Neural progenitor cell (in vitro differentiated cells): ENCODE data around the gene TBRG4. TPM values are rescaled to one million over a fixed set of nuclear protein-coding genes. Genes with fewer than 3 reads are reported as not detected.
"Not testable (repeated sequence)": the region's sequence is repeated elsewhere in the genome, so short reads cannot be mapped to it uniquely, and the experiment has no call there.

Experiments used
- DNase-seq: peaks from one replicate; pipeline ENCODE4 v3.0.0-alpha.2; 2016; ENCODE audit warnings: low spot score
- H2AFZ ChIP-seq: fragments of 200-600 bp; sonication (generic); replicated peaks from 2 replicates; pipeline ENCODE4 v1.6.1; 2016; ENCODE audit warnings: antibody characterized with exemption
- H3F3A ChIP-seq: fragments of 200-600 bp; sonication (generic); 2 replicates; pipeline ENCODE4 v1.6.1; 2016; ENCODE audit warnings: antibody characterized with exemption, low read depth
- H3K27ac ChIP-seq: fragments of 200-600 bp; sonication (generic); 2 replicates; pipeline ENCODE4 v1.5.1; 2016; ENCODE audit warnings: mild to moderate bottlenecking
- H3K27me3 ChIP-seq: fragments of 200-600 bp; sonication (generic); 2 replicates; pipeline ENCODE4 v1.6.1; 2016; ENCODE audit warnings: mild to moderate bottlenecking, moderate library complexity
- H3K36me3 ChIP-seq: fragments of 200-600 bp; sonication (generic); 2 replicates; pipeline ENCODE4 v1.5.1; 2016
- H3K4me1 ChIP-seq: fragments of 200-600 bp; sonication (generic); 2 replicates; pipeline ENCODE4 v1.6.1; 2016; ENCODE audit warnings: mixed run types
- H3K4me2 ChIP-seq: fragments of 200-600 bp; sonication (generic); 2 replicates; pipeline ENCODE4 v1.6.1; 2016
- H3K4me3 ChIP-seq: fragments of 200-600 bp; sonication (generic); 2 replicates; pipeline ENCODE4 v1.5.1; 2016
- H3K79me2 ChIP-seq: fragments of 200-600 bp; sonication (generic); 2 replicates; pipeline ENCODE4 v1.6.1; 2016; ENCODE audit warnings: low read depth
- H3K9ac ChIP-seq: fragments of 200-600 bp; sonication (generic); 2 replicates; pipeline ENCODE4 v1.6.1; 2016
- H3K9me3 ChIP-seq: fragments of 200-600 bp; sonication (generic); 2 replicates; pipeline ENCODE4 v1.5.1; 2016; ENCODE audit warnings: low read depth
- H4K20me1 ChIP-seq: fragments of 200-600 bp; sonication (generic); 2 replicates; pipeline ENCODE4 v1.6.1; 2016; ENCODE audit warnings: low read depth
- H3K27ac Mint-ChIP-seq: 3 replicates; pipeline ENCODE4 v1.8.0; 2021; ENCODE audit warnings: mixed read lengths
- H3K27me3 Mint-ChIP-seq: 2 replicates; pipeline ENCODE4 v1.8.0; 2022; ENCODE audit warnings: low read depth, mild to moderate bottlenecking, inconsistent platforms, moderate library complexity, mixed read lengths; ENCODE audit not compliant: insufficient read depth
- H3K36me3 Mint-ChIP-seq: 3 replicates; pipeline ENCODE4 v1.8.0; 2021; ENCODE audit warnings: mixed read lengths
- H3K4me1 Mint-ChIP-seq: 3 replicates; pipeline ENCODE4 v1.8.0; 2021; ENCODE audit warnings: mixed read lengths
- H3K4me3 Mint-ChIP-seq: 3 replicates; pipeline ENCODE4 v1.8.0; 2021; ENCODE audit warnings: mild to moderate bottlenecking, moderate library complexity, mixed read lengths
- H3K9me3 Mint-ChIP-seq: 3 replicates; pipeline ENCODE4 v1.8.0; 2020; ENCODE audit warnings: mixed read lengths
- CTCF ChIP-seq: fragments of 200-600 bp; sonication (generic); IDR thresholded peaks from 2 replicates; pipeline ENCODE4 v1.5.1; 2017; ENCODE audit warnings: antibody characterized with exemption, mild to moderate bottlenecking
- EZH2 ChIP-seq: fragments of 200-600 bp; sonication (generic); IDR thresholded peaks from 2 replicates; pipeline ENCODE4 v1.6.1; 2017; ENCODE audit warnings: antibody characterized with exemption, mild to moderate bottlenecking, moderate library complexity
- EZH2phosphoT487 ChIP-seq: fragments of 200-600 bp; sonication (generic); IDR thresholded peaks from 2 replicates; pipeline ENCODE4 v1.6.1; 2017; ENCODE audit warnings: antibody characterized with exemption
- total RNA-seq: library from RNA; depleted of rRNA; stranded (reverse); fragments of >200 nt; gene quantifications from 2 replicates; pipeline ENCODE4 v1.2.3, GENCODE V29; 2015; ENCODE audit warnings: low replicate concordance

The TBRG4 gene
- total RNA-seq, 1 donor from 2014 or later: 32.2 TPM

- peaks cover 9% of the 10 kb centered on the region for H3K9me3 Mint-ChIP-seq
- H3F3A ChIP-seq: no peaks in the 10 kb centered on the region
- no peak for DNase-seq
- no peak overlapping the region for H2AFZ ChIP-seq
- H3K4me3 Mint-ChIP-seq: peak overlapping the region; percentile 66
- H3K9me3 ChIP-seq: no peaks in the 10 kb centered on the region
- no peaks in the 10 kb centered on the region for H3K79me2 ChIP-seq
- H3K4me1 Mint-ChIP-seq: peaks cover 10% of the 10 kb centered on the region
- no peaks in the 10 kb centered on the region for H3K36me3 Mint-ChIP-seq
- no peak overlapping the region for H3K4me2 ChIP-seq
- H3K27me3 Mint-ChIP-seq: peaks cover 30% of the 10 kb centered on the region
- no peak overlapping the region for H3K27ac ChIP-seq
- no peaks in the 10 kb centered on the region for H3K36me3 ChIP-seq
- H3K4me1 ChIP-seq: no peaks in the 10 kb centered on the region
- H3K27ac Mint-ChIP-seq: no peak overlapping the region
- H4K20me1 ChIP-seq: no peaks in the 10 kb centered on the region
- no peak overlapping the region for H3K9ac ChIP-seq
- H3K27me3 ChIP-seq: peaks cover 43% of the 10 kb centered on the region
- no peak overlapping the region for H3K4me3 ChIP-seq
- no peak for TF ChIP-seq EZH2
- TF ChIP-seq CTCF: no peak
- TF ChIP-seq EZH2phosphoT487: no peak
Measured at GRCh38 chr7:45155357-45155900, 43.9 kb upstream of the TBRG4 start.

- Mint-ChIP-seq H3K27me3 (peaks cover 26% of the 10 kb centered on the region), H3K4me1 (peaks cover 13% of the 10 kb centered on the region)
- not testable (repeated sequence) for H3K36me3 ChIP-seq, H3K4me3 ChIP-seq, H3K4me2 ChIP-seq, H3K9me3 ChIP-seq, H3K79me2 ChIP-seq, H3K4me3 Mint-ChIP-seq, H3K27ac ChIP-seq, H3K9ac ChIP-seq, H4K20me1 ChIP-seq, H3K4me1 ChIP-seq, H3K36me3 Mint-ChIP-seq, DNase-seq, H2AFZ ChIP-seq, H3K9me3 Mint-ChIP-seq, H3F3A ChIP-seq, H3K27ac Mint-ChIP-seq
- H3K27me3 ChIP-seq: peaks cover 33% of the 10 kb centered on the region
Measured at GRCh38 chr7:45153861-45154260, 42.4 kb upstream of the TBRG4 start.

- Mint-ChIP-seq H3K4me3 (no peak overlapping the region), H3K4me1 (peaks cover 13% of the 10 kb centered on the region), H3K36me3 (no peaks in the 10 kb centered on the region), H3K27ac (no peak overlapping the region), H3K27me3 (peaks cover 20% of the 10 kb centered on the region), H3K9me3 (peaks cover 2% of the 10 kb centered on the region)
- peaks cover 26% of the 10 kb centered on the region for H3K27me3 ChIP-seq
- no peak for DNase-seq
- H3K4me3 ChIP-seq: no peak overlapping the region
- no peaks in the 10 kb centered on the region for H4K20me1 ChIP-seq
- H3K4me2 ChIP-seq: no peak overlapping the region
- H3K36me3 ChIP-seq: no peaks in the 10 kb centered on the region
- TF ChIP-seq EZH2phosphoT487 (no peak), EZH2 (no peak), CTCF (no peak)
- H3K79me2 ChIP-seq: no peaks in the 10 kb centered on the region
- no peak overlapping the region for H3K9ac ChIP-seq
- no peak overlapping the region for H2AFZ ChIP-seq
- no peak overlapping the region for H3K27ac ChIP-seq
- no peaks in the 10 kb centered on the region for H3K4me1 ChIP-seq
- H3F3A ChIP-seq: no peaks in the 10 kb centered on the region
- no peaks in the 10 kb centered on the region for H3K9me3 ChIP-seq
Measured at GRCh38 chr7:45153233-45153632, 41.7 kb upstream of the TBRG4 start.

DNA sequence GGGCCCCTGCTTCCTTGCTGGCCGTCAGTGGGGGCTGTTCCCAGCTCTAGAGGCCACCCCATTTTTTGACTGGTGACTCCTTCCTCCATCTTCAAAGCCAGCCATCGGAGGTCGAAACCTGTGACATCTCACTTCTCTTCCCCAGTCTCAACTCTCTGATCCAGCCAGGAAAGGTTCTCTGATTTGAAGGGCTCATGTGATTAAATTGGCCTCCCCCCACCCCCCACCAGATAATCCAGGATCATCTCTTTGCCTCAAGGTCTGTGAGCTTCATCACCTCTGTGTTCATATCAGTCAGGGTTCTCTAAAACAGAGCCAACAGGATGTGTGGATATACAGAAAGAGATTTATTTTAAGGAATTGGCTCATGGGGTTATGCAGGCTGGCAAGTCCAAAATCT lies 40.5 kb upstream of the TBRG4 start:
- H3K36me3 ChIP-seq: no peaks in the 10 kb centered on the region
- no peak overlapping the region for H3K4me3 Mint-ChIP-seq
- peaks cover 16% of the 10 kb centered on the region for H3K27me3 Mint-ChIP-seq

More for the DNA sequence above, 40.5 kb upstream of the TBRG4 start:
- Histone ChIP-seq H3K4me2 (no peak overlapping the region), H3F3A (no peaks in the 10 kb centered on the region), H3K9ac (no peak overlapping the region), H2AFZ (no peak overlapping the region), H4K20me1 (no peaks in the 10 kb centered on the region), H3K9me3 (no peaks in the 10 kb centered on the region), H3K27ac (no peak overlapping the region), H3K27me3 (peaks cover 14% of the 10 kb centered on the region), H3K79me2 (no peaks in the 10 kb centered on the region), H3K4me1 (no peaks in the 10 kb centered on the region), H3K4me3 (no peak overlapping the region)
- no peak for DNase-seq
- Mint-ChIP-seq H3K36me3 (no peaks in the 10 kb centered on the region), H3K4me1 (peaks cover 10% of the 10 kb centered on the region), H3K27ac (no peak overlapping the region), H3K9me3 (no peaks in the 10 kb centered on the region)
- no peak for TF ChIP-seq EZH2phosphoT487
- TF ChIP-seq CTCF: no peak
- no peak for TF ChIP-seq EZH2
